SH-SY5Y (cell line): ENCODE data around the gene NPW.

ENCODE experiments used
- GATA2 ChIP-seq: IDR thresholded peaks from 2 replicates; pipeline ENCODE4 v1.6.1; 2011; ENCODE audit warnings: mild to moderate bottlenecking, low read depth, low read length
- GATA3 ChIP-seq: IDR thresholded peaks from 2 replicates; pipeline ENCODE4 v1.6.1; 2011; ENCODE audit warnings: low read depth, mild to moderate bottlenecking, low read length, moderate library complexity

The NPW gene

DNA sequence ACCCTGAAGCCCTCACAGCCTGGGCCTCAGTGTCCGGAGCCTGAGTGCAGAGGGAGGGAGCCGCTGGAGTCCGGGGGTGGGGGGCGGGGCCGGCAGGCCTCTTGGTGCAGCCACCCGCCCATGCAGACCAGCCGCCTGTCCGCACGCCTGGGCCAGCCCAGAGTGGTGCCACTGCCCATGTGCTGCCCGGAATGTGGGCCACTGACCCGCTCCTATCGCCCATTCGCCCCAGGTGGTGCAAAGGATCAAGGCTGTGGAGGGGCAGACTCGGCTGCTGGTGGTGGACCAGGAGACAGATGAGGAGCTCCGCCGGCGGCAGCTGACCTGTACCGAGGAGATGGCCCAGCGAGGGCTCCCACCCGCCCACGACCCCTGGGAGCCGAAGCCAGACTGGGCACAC lies 9.8 kb downstream of the NPW start:
- TF ChIP-seq GATA2 (no peak), GATA3 (no peak)

DNA sequence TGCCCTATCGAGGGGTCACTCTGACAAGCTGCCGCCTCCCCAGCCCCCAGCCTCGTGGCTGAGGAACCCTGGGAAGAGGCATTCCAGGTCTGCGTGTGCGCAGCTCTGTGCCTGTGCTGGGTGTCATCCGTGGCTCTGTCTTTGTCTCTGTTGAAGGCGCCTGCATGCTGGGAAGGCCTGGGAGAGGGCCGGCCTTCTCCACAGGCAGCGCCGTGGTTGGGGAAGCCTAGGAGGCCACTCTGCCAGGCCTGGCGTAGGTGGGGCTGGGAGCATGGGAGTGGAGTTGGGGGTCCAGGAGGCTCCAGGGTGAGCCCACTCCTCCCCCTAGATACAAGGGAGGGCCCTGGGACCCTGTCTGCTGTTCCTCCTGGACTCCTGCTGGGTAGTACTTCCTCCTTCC lies 10.5 kb downstream of the NPW start:
- TF ChIP-seq GATA2: no peak
- no peak for TF ChIP-seq GATA3

DNA sequence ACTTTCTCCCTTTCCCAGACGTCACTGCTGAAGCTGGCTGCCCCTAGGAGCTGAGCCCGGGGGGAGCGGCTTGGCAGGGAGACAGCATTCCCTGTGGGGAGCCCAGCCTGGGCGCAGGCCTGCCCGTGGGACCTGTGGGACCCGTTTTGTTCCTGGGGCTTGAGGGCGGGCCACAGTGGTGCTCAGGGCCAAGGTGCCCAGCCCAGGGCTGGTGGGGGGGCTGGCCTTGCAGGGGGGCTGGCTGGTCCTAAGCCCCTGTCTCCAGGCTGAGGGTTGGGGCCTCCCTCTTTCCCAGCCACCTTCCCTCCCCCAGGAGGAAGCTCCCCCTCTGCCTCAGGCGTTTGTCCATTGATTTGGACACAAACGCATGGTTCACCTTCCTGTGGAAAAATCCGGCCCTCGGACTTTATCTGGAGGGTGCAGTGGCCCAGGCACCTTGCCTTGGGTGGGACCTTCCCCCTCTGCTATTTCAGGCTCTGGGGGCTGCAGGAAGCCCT lies 11.5 kb downstream of the NPW start:
- TF ChIP-seq GATA2 (no peak), GATA3 (no peak)

DNA sequence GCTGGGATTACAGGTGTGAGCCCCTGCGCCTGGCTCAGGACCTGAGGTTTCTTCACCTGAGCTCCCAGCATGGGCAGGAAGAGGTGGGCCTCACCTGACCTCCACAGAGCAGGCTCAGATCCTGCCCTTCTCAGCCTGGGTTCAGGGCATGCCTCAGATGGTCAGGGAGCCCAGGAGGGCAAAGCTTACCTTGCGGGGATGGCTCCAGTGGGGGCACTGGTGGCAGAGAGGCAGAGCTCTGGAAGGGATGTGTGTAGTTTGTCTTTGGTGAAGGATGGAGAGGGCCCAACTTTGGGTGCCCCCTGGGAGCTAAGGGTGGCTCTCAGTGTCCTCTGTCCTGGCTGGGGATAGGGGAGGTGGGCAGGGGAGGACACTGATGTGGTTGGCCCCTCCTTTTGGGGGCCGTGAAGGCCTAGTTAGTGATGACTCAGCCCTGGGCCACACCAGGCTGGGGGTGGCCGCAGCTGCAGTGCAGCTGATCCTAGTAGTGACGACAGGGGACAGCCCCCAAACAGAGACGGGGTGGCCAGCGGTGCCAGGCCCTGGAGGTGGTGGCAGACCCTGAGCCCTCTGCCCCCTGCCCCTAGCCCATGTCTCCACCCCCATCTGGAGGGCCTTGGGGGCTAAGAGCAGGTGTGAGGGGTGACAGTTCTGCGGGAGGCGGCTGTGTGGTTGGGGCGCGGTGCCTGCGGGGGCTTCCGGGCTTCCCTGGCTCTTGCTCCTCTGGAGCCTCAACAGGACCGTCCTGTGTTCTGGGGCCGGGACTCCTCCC lies 12.9 kb downstream of the NPW start:
- TF ChIP-seq GATA2 (no peak), GATA3 (no peak)

DNA sequence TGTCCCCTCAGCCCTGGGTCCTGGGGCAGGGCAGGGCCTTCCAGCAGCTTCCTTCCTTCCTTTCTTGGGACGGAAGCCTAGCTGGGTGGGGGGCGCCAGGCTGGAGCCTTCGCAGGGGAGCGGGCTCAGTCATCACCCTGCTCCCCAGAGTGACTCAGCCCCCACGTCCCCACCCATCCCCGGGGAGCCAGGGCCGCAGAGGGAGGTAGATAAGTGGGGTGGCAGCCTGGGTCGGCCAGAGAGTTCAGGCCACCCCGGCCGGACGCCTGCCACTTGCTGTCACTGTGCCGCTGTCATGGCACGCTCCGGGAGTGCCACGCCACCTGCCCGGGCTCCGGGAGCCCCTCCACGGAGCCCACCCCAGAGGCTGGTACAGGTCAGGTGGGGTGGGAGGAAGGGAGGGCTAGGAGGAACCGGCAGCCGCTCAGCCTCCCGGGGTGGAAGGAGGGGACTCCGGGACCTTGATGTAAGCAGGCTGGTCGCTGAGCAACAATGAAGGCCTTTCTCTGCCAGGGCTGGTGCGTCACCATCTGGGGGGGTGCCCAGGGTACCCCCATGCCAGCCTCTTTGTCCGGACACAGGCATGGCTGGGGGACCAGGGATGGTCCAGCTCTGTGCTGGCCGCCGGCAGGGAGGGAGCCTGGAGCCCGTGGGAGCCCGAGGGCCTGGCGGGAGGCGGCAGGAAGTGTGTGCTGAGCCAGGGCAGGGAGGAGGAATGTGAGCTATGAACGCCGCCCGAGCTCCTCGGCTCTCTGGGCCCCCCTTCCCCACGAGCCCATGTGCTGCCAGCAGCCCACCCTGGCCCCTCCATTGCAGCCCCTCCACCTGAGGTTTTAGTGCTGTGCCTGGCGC lies 13.7 kb downstream of the NPW start:
- TF ChIP-seq GATA2 (no peak), GATA3 (no peak)

DNA sequence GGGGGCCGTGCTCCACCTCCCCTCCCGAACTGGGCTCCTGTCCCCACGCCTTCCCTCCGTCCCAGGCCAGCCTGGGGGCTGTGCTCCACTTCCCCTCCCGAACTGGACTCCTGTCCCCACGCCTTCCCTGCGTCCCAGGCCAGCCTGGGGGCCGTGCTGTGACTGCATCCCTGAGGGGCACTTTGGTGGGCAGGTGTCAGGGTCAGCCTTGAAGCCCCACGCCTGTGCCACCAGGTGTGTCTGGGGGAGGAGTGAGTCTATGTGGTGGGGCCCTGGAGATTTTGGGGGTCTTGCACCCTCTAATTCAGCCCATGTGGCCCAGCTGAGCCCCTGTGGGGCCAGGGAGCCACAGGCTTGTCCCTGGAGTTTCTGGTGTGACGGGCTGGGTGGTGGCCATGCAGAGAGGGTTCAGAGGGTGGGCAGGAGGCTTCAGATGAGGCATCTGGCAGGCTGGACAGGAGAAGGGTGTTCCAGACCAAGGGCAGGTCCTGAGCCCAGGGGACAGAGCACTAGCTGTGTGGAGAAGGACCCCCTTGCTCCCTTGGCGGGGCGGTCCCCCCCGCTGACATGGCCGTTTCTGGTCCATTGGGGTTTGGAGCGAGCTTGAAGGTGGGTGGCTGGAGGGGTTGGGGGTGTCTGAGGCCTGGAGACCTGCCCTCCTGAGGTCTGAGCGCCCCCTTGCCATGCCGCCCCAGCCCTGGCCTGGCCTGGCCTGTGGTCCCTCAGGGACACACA lies 15.3 kb downstream of the NPW start:
- no peak for TF ChIP-seq GATA3
- no peak for TF ChIP-seq GATA2

DNA sequence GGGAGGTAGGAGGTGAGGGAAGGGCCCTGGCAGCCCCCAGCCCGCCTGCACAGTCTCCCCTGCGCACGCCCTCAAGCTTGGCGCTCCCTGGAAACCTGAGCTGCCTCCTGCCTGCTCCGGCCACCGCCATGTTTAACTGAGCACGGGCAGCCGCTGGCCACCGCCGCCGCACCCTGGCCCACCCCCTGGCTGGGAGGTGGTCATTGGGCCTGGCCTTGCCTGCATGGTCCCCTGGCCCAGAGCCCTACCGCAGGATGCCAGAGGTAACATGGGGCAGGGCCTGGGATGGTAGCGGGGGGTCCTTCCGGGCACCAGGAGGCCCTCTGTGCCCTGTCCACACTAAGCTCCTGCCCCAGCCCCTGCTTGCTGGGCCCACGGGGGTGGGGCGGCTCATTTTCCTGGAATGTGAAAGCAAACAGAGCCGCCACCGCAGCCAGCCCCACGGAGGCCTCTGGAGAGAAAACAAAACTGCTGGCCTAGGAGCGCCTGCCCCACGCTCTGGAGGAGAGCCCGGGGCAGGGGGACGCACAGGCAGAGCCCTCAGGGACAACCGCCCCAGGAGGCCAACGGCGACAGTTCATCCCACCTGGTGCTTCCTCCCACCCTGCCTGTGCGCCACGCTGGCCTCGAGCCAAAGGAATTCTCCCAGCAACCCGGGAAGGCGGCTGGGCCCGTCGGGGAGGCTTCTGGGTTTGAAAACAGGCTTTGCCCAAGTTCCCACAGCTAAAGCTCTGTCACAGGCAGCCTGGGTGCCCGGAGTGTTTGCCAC lies 16.0 kb downstream of the NPW start:
- TF ChIP-seq GATA3 (no peak), GATA2 (no peak)

DNA sequence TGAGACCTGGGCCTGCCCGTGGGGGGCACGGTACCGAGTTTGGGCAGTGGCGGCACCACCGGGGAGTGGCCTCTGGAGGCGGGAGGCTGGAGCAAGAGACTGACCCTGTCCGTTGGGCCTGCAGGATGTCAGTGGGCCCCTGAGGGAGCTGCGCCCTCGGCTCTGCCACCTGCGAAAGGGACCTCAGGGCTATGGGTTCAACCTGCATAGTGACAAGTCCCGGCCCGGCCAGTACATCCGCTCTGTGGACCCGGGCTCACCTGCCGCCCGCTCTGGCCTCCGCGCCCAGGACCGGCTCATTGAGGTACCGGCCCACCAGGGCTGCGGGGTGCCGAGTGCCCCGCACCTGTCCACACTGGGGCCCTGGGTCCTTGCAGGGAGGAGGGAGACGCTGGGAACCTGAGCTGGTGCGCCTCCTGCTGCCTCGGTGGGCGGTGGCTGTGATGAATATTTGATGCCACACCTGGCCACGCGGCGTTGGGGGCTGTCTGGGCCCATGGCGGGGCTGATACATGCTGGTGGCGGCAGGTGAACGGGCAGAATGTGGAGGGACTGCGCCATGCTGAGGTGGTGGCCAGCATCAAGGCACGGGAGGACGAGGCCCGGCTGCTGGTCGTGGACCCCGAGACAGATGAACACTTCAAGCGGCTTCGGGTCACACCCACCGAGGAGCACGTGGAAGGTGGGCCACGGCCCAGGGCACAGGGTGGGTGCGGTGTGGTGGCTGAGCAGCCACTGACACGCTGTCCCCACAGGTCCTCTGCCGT lies 16.8 kb downstream of the NPW start:
- TF ChIP-seq GATA2: no peak
- TF ChIP-seq GATA3: no peak

DNA sequence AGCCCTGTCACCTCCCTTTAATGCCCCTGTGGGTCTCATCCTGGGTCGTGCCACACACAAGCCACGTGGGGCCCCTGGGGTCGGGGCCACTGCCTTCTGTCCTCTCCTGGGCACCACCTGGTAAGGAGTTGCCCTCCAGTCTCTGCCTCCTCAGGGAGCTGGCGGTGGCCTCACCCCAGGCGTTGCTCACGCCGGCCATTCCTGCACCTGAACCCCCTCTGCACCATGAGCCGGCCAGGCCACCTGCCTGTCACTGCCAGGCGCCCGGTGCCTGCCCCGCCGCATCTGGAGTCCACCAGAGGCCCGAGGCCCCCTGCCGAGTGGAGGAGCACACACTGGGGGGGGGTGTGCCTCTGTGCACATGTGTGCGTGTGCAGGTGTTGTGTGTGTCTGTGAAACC lies 17.5 kb downstream of the NPW start:
- no peak for TF ChIP-seq GATA3
- no peak for TF ChIP-seq GATA2

DNA sequence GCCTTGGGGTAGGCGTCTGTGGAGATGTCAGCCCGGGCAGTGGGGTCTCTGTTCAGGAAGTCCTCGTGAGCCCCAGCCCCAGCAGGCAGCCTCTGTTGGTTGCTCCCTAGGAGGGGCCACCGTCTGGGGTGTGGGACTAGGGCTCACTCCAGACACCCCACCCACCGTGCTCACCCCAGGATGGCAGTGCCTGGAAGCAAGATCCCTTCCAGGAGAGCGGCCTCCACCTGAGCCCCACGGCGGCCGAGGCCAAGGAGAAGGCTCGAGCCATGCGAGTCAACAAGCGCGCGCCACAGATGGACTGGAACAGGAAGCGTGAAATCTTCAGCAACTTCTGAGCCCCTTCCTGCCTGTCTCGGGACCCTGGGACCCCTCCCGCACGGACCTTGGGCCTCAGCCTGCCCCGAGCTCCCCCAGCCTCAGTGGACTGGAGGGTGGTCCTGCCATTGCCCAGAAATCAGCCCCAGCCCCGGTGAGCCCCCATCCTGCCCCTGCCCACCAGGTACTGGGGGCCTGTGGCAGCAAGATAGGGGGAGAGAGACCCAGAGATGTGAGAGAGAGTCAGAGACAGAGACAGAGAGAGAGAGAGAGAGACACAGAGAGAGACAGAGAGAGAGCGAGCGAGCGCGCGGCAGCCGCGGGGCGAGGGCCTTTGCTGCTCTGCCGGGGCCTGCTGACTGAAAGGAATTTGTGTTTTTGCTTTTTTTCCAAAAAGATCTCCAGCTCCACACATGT lies 18.2 kb downstream of the NPW start:
- TF ChIP-seq GATA3: no peak
- TF ChIP-seq GATA2: no peak

DNA sequence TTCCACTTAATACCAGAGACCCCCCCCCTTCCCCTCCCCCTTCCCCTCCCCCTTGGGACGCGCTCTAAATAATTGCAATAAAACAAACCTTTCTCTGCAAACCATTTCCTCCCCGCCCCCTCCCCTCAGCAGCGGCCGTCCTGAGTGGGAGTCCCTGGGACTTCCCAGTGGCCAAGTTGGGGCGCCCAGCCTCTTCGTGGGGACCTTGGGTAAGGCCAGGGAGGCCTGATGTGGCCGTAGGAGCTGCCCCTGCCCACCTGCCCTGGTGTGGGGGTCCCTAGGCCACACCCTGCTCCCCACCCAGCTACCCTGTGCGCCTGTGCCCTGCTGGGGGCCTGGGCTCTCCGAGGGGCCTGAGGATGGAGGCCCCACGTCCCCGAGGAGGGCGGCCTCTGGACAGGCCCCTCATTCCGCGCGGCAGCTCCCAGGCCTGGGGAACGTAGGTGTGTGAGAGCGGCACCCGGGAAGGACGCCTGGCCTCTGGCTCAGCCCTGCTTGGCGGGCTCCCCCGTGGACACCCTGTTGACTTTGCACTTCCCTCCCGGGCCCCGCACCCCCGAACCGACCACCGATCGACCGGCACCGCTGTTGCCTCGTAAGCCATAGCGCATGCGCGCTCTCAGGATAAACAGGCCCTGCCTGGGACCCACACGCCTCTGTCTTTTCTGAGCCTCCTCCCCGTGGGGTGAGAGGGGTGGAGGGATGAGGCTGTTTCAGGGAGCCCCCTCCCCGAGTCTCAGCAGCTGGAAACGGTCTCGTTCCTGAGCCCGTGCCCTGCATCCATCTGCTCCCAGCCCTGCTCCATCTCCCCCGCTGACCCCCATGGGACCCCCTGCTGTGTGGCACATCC lies 19.0 kb downstream of the NPW start:
- TF ChIP-seq GATA3: no peak
- no peak for TF ChIP-seq GATA2
